ENCODE results near the gene ZNRF3. TPM values are rescaled to one million over a fixed set of nuclear protein-coding genes. Genes with fewer than 3 reads are reported as not detected.
"Not testable (repeated sequence)": the region's sequence is repeated elsewhere in the genome, so short reads cannot be mapped to it uniquely, and the experiment has no call there.

ZNRF3 gene
- total and polyA plus RNA-seq, 2 donors, result 1.1 to 1.3 TPM

DNA sequence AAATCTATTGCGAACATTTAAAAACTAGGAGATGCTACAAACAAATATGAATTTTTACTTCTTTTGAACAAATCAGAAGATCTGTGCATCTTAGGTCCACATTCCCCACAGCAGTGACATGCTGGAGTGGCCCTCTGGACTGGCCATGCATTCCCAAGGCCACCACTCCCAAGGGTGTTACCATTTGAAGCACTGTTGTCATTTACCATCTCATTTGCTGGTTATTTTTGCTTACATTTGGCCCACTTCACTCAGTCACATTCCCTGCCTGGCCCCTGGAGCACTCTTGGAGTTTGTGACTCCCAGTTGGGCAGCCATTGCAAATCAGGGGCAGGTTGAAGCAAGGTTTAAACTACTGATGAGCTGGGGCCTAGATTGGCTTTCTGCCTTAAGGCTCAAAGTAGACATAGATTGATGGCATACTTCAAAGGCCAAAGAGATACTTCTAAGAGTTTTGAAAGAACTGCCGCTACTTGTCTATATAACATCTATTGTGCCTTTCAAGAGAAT lies 8.5 kb upstream of the ZNRF3 start:
- no peaks in the 10 kb centered on the region for H3K4me1 ChIP-seq (ENCODE audit: control insufficient read depth in 2 of 2, insufficient read depth in 2 of 2, low read length in 2 of 2)
- no peak for DNase-seq (ENCODE audit: low read depth in 6 of 9, low spot score in 9 of 9)
- no peaks in the 10 kb centered on the region for H3K27me3 ChIP-seq (ENCODE audit: control insufficient read depth in 2 of 2, insufficient read depth in 1 of 2, low read length in 1 of 2)
- no peaks in the 10 kb centered on the region for H3K36me3 ChIP-seq (ENCODE audit: control insufficient read depth in 2 of 2, insufficient read depth in 2 of 2, low read length in 1 of 2)
- H3K27ac ChIP-seq (ENCODE audit: low read depth in 1 of 2, low read length in 1 of 2), result no peak overlapping the region
- no peak overlapping the region for H3K4me3 ChIP-seq (ENCODE audit: low read length in 2 of 2)
- no peaks in the 10 kb centered on the region for H3K9me3 ChIP-seq (ENCODE audit: control insufficient read depth in 2 of 2, insufficient read depth in 1 of 2, low read length in 1 of 2)
- 96% methylated on average over 2 of the region's 2 CpGs for WGBS

- peak overlapping the region; percentile 48 to 60 for H3K4me3 ChIP-seq (ENCODE audit: low read length in 2 of 2)
- H3K36me3 ChIP-seq (ENCODE audit: control insufficient read depth in 2 of 2, insufficient read depth in 2 of 2, low read length in 1 of 2), result no peaks in the 10 kb centered on the region
- H3K9me3 ChIP-seq (ENCODE audit: control insufficient read depth in 2 of 2, insufficient read depth in 1 of 2, low read length in 1 of 2), result peaks cover 1 to 5% of the 10 kb centered on the region in 2 donors
- H3K27ac ChIP-seq (ENCODE audit: low read depth in 1 of 2, low read length in 1 of 2), result peak overlapping the region in 1 of 2 donors; percentile 11
- 18% methylated on average over 5 of the region's 5 CpGs for WGBS
- H3K4me1 ChIP-seq (ENCODE audit: control insufficient read depth in 2 of 2, insufficient read depth in 2 of 2, low read length in 2 of 2), result peaks cover 7 to 14% of the 10 kb centered on the region in 2 donors
- DNase-seq (ENCODE audit: low read depth in 6 of 9, low spot score in 9 of 9), result no peak
- peaks cover 17 to 44% of the 10 kb centered on the region in 2 donors for H3K27me3 ChIP-seq (ENCODE audit: control insufficient read depth in 2 of 2, insufficient read depth in 1 of 2, low read length in 1 of 2)
These were observed 861 bp upstream of the ZNRF3 start for GRCh38 chr22:28882545-28882877.

DNA sequence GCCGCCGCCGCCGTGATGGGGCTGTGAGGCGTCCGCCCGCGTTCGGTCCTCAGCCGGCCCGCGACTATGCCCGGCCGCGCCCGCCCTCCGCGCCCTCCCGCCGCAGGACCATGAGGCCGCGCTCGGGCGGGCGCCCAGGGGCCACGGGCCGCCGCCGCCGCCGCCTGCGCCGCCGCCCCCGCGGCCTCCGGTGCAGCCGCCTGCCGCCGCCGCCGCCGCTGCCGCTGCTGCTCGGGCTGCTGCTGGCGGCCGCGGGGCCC lies 215 bp downstream of the ZNRF3 start:
- Histone ChIP-seq H3K4me1 (ENCODE audit: control insufficient read depth in 2 of 2, insufficient read depth in 2 of 2, low read length in 2 of 2) (peaks cover 7 to 14% of the 10 kb centered on the region in 2 donors), H3K9me3 (ENCODE audit: control insufficient read depth in 2 of 2, insufficient read depth in 1 of 2, low read length in 1 of 2) (peaks cover 1 to 5% of the 10 kb centered on the region in 2 donors), H3K36me3 (ENCODE audit: control insufficient read depth in 2 of 2, insufficient read depth in 2 of 2, low read length in 1 of 2) (no peaks in the 10 kb centered on the region), H3K27ac (ENCODE audit: low read depth in 1 of 2, low read length in 1 of 2) (peak overlapping the region in 1 of 2 donors; percentile 46), H3K27me3 (ENCODE audit: control insufficient read depth in 2 of 2, insufficient read depth in 1 of 2, low read length in 1 of 2) (peaks cover 17 to 44% of the 10 kb centered on the region in 2 donors), H3K4me3 (ENCODE audit: low read length in 2 of 2) (peak overlapping the region in 1 of 2 donors; percentile 60)
- under 1% methylated on average over 48 of the region's 48 CpGs for WGBS
- no peak for DNase-seq (ENCODE audit: low read depth in 6 of 9, low spot score in 9 of 9)

DNA sequence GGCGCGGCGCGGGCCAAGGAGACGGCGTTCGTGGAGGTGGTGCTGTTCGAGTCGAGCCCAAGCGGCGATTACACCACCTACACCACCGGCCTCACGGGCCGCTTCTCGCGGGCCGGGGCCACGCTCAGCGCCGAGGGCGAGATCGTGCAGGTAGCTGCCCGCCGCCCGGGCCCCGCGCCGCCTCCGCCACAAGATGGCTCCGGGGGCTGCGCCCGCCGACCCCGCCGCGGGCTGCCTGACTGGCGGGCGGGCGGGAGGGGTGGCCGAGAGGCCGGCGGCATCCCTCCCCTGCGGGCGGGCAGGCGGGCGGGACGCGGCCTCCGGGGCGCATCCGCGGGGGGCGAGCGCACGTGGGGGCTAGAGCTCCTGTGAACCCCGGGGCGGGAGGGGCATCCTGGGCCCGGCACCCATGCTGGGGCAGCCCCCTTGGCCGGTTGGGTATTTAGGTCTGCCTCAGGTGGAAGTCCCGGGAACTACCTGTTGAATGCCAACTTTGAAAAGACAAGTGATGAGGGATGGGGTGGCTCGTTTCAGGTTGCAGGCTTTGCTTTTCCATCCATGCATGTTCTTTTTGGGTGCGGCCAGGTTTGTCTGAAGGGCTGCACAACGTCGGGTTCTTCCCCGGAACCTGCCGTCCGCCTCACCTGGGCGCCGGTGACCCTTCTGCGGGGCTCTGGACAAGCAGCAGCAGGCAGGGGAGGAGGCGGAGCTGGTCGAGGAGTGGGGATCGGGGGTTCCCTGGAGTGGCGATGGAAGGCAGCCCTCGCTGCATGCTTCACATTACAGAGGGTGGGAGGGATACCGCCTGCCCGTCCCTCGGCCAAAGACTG lies 760 bp downstream of the ZNRF3 start:
- Histone ChIP-seq H3K27me3 (ENCODE audit: control insufficient read depth in 2 of 2, insufficient read depth in 1 of 2, low read length in 1 of 2) (peaks cover 17 to 44% of the 10 kb centered on the region in 2 donors), H3K9me3 (ENCODE audit: control insufficient read depth in 2 of 2, insufficient read depth in 1 of 2, low read length in 1 of 2) (peaks cover 1 to 5% of the 10 kb centered on the region in 2 donors), H3K27ac (ENCODE audit: low read depth in 1 of 2, low read length in 1 of 2) (peak overlapping the region in 1 of 2 donors; percentile 15), H3K36me3 (ENCODE audit: control insufficient read depth in 2 of 2, insufficient read depth in 2 of 2, low read length in 1 of 2) (no peaks in the 10 kb centered on the region), H3K4me3 (ENCODE audit: low read length in 2 of 2) (peak overlapping the region; percentile 17 to 60), H3K4me1 (ENCODE audit: control insufficient read depth in 2 of 2, insufficient read depth in 2 of 2, low read length in 2 of 2) (peaks cover 7 to 14% of the 10 kb centered on the region in 2 donors)
- WGBS, result 9% methylated on average over 78 of the region's 78 CpGs
- peak in 4 of 9 donors; percentile 8 to 34 (median 18) for DNase-seq (ENCODE audit: low read depth in 6 of 9, low spot score in 9 of 9)

- no peak overlapping the region for H3K27ac ChIP-seq (ENCODE audit: low read depth in 1 of 2, low read length in 1 of 2)
- H3K27me3 ChIP-seq (ENCODE audit: control insufficient read depth in 2 of 2, insufficient read depth in 1 of 2, low read length in 1 of 2), result peaks cover 17 to 44% of the 10 kb centered on the region in 2 donors
- DNase-seq (ENCODE audit: low read depth in 6 of 9, low spot score in 9 of 9), result no peak
- WGBS, result 95% methylated on average over 19 of the region's 19 CpGs
- H3K9me3 ChIP-seq (ENCODE audit: control insufficient read depth in 2 of 2, insufficient read depth in 1 of 2, low read length in 1 of 2), result peaks cover 1 to 5% of the 10 kb centered on the region in 2 donors
- peak overlapping the region in 1 of 2 donors; percentile 17 for H3K4me3 ChIP-seq (ENCODE audit: low read length in 2 of 2)
- H3K36me3 ChIP-seq (ENCODE audit: control insufficient read depth in 2 of 2, insufficient read depth in 2 of 2, low read length in 1 of 2), result no peaks in the 10 kb centered on the region
- H3K4me1 ChIP-seq (ENCODE audit: control insufficient read depth in 2 of 2, insufficient read depth in 2 of 2, low read length in 2 of 2), result peaks cover 7 to 14% of the 10 kb centered on the region in 2 donors
These were observed 1.5 kb downstream of the ZNRF3 start for GRCh38 chr22:28884747-28885350.

DNA sequence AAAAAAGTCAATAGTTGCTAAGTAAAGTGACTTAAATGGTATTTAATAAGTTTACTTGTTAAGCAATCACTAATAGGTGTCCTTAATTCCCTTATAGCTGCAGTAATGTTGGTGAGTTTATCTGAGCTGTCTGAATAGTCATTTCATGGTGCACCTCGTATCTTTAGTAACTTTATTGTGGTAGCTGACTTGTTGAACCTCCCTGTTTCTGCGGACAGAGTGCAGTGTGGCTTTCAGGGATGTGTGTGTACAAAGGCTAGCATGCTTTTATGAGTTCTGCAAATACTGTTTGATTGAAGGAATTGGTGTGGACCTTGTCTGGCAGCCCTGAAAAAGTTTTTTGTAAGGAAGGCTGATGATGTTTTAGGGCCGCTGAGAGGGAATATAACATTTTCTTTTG lies 2.6 kb downstream of the ZNRF3 start:
- Histone ChIP-seq H3K9me3 (ENCODE audit: control insufficient read depth in 2 of 2, insufficient read depth in 1 of 2, low read length in 1 of 2) (peaks cover 1 to 5% of the 10 kb centered on the region in 2 donors), H3K4me3 (ENCODE audit: low read length in 2 of 2) (no peak overlapping the region), H3K4me1 (ENCODE audit: control insufficient read depth in 2 of 2, insufficient read depth in 2 of 2, low read length in 2 of 2) (peaks cover 7 to 14% of the 10 kb centered on the region in 2 donors), H3K36me3 (ENCODE audit: control insufficient read depth in 2 of 2, insufficient read depth in 2 of 2, low read length in 1 of 2) (no peaks in the 10 kb centered on the region), H3K27ac (ENCODE audit: low read depth in 1 of 2, low read length in 1 of 2) (no peak overlapping the region), H3K27me3 (ENCODE audit: control insufficient read depth in 2 of 2, insufficient read depth in 1 of 2, low read length in 1 of 2) (peaks cover 17 to 47% of the 10 kb centered on the region in 2 donors)
- 94% methylated on average over 3 of the region's 3 CpGs for WGBS
- no peak for DNase-seq (ENCODE audit: low read depth in 6 of 9, low spot score in 9 of 9)

DNA sequence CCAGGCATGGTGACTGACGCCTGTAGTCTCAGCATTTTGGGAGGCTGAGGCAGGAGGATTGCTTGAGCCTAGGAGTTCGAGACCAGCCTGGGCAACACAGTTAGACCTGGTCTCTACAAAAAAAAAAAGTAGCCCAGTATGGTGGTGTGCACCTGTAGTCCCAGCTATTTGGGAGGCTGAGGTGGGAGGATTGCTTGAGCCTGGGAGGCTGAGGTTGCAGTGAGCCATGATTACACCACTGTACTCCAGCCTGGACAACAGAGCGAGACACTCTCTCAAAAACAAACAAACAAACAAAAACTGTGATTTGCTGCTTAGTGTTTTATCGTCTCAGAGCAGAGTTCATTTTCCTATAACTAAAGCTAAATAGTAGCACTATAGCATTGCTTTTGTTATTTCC lies 3.3 kb downstream of the ZNRF3 start:
- not testable (repeated sequence) for H3K9me3 ChIP-seq (ENCODE audit: control insufficient read depth in 2 of 2, insufficient read depth in 1 of 2, low read length in 1 of 2); H3K27ac ChIP-seq (ENCODE audit: low read depth in 1 of 2, low read length in 1 of 2)
- H3K4me1 ChIP-seq (ENCODE audit: control insufficient read depth in 2 of 2, insufficient read depth in 2 of 2, low read length in 2 of 2), result peaks cover 7 to 14% of the 10 kb centered on the region in 2 donors

GRCh38 chr22:28887725-28888459 lies 4.5 kb downstream of the ZNRF3 start:
- DNase-seq (ENCODE audit: low read depth in 6 of 9, low spot score in 9 of 9), result no peak
- Histone ChIP-seq H3K4me1 (ENCODE audit: control insufficient read depth in 2 of 2, insufficient read depth in 2 of 2, low read length in 2 of 2) (peaks cover 4 to 10% of the 10 kb centered on the region in 2 donors), H3K27ac (ENCODE audit: low read depth in 1 of 2, low read length in 1 of 2) (no peak overlapping the region), H3K27me3 (ENCODE audit: control insufficient read depth in 2 of 2, insufficient read depth in 1 of 2, low read length in 1 of 2) (peaks cover 11 to 39% of the 10 kb centered on the region in 2 donors), H3K9me3 (ENCODE audit: control insufficient read depth in 2 of 2, insufficient read depth in 1 of 2, low read length in 1 of 2) (peaks cover under 1 to 1% of the 10 kb centered on the region in 2 donors), H3K4me3 (ENCODE audit: low read length in 2 of 2) (no peak overlapping the region), H3K36me3 (ENCODE audit: control insufficient read depth in 2 of 2, insufficient read depth in 2 of 2, low read length in 1 of 2) (no peaks in the 10 kb centered on the region)
- 96% methylated on average over 4 of the region's 4 CpGs for WGBS

More for the DNA sequence above, 3.3 kb downstream of the ZNRF3 start:
- WGBS, result 98% methylated on average over 4 of the region's 4 CpGs
- not testable (repeated sequence) for H3K36me3 ChIP-seq (ENCODE audit: control insufficient read depth in 2 of 2, insufficient read depth in 2 of 2, low read length in 1 of 2); DNase-seq (ENCODE audit: low read depth in 6 of 9, low spot score in 9 of 9); H3K4me3 ChIP-seq (ENCODE audit: low read length in 2 of 2)
- peaks cover 17 to 49% of the 10 kb centered on the region in 2 donors for H3K27me3 ChIP-seq (ENCODE audit: control insufficient read depth in 2 of 2, insufficient read depth in 1 of 2, low read length in 1 of 2)

Data from thymus (tissue), 11 donors.